ENCODE data around the gene ADAMTS12. TPM values are rescaled to one million over a fixed set of nuclear protein-coding genes. Genes with fewer than 3 reads are reported as not detected.

The ADAMTS12 gene
- total RNA-seq, 3 donors from 2014 or later: 0.69 to 2.9 (median 0.72) TPM

- intact Hi-C loops (cut with DNase I, micrococcal nuclease): no loop called here
- Histone ChIP-seq H3K4me1 (ENCODE audit: low read depth) (no peaks in the 10 kb centered on the region), H3K36me3 (ENCODE audit: low read depth) (no peaks in the 10 kb centered on the region), H3K4me3 (no peak overlapping the region), H3K9me3 (no peaks in the 10 kb centered on the region)
- TF ChIP-seq, protein P1, sequence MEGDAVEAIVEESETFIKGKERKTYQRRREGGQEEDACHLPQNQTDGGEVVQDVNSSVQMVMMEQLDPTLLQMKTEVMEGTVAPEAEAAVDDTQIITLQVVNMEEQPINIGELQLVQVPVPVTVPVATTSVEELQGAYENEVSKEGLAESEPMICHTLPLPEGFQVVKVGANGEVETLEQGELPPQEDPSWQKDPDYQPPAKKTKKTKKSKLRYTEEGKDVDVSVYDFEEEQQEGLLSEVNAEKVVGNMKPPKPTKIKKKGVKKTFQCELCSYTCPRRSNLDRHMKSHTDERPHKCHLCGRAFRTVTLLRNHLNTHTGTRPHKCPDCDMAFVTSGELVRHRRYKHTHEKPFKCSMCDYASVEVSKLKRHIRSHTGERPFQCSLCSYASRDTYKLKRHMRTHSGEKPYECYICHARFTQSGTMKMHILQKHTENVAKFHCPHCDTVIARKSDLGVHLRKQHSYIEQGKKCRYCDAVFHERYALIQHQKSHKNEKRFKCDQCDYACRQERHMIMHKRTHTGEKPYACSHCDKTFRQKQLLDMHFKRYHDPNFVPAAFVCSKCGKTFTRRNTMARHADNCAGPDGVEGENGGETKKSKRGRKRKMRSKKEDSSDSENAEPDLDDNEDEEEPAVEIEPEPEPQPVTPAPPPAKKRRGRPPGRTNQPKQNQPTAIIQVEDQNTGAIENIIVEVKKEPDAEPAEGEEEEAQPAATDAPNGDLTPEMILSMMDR (IDR thresholded peaks at IDR 0.05): no peak
- ATAC-seq (no peak), DNase-seq (no peak)
Observed at GRCh38 chr5:33801292-33801691, 90.5 kb downstream of the ADAMTS12 start.

GRCh38 chr5:33800241-33800950 lies 91.4 kb downstream of the ADAMTS12 start:
- ATAC-seq (no peak), DNase-seq (no peak)
- Histone ChIP-seq H3K4me1 (ENCODE audit: low read depth) (no peaks in the 10 kb centered on the region), H3K36me3 (ENCODE audit: low read depth) (no peaks in the 10 kb centered on the region), H3K4me3 (no peak overlapping the region), H3K9me3 (no peaks in the 10 kb centered on the region)
- TF ChIP-seq, protein P1 (IDR thresholded peaks at IDR 0.05): no peak
- intact Hi-C loops (cut with DNase I, micrococcal nuclease): no loop called here

- TF ChIP-seq, protein P1 (IDR thresholded peaks at IDR 0.05): no peak
- H3K36me3 ChIP-seq (ENCODE audit: low read depth): no peaks in the 10 kb centered on the region
- intact Hi-C loops (cut with DNase I, micrococcal nuclease): no loop called here
- H3K9me3 ChIP-seq: no peaks in the 10 kb centered on the region
- ATAC-seq (no peak), DNase-seq (no peak)
- H3K4me3 ChIP-seq: no peak overlapping the region
- no peaks in the 10 kb centered on the region for H3K4me1 ChIP-seq (ENCODE audit: low read depth)
Observed at GRCh38 chr5:33795496-33795895, 96.3 kb downstream of the ADAMTS12 start.

- H3K36me3 ChIP-seq (ENCODE audit: low read depth): no peaks in the 10 kb centered on the region
Observed at GRCh38 chr5:33794550-33795181, 97.1 kb downstream of the ADAMTS12 start.

DNA sequence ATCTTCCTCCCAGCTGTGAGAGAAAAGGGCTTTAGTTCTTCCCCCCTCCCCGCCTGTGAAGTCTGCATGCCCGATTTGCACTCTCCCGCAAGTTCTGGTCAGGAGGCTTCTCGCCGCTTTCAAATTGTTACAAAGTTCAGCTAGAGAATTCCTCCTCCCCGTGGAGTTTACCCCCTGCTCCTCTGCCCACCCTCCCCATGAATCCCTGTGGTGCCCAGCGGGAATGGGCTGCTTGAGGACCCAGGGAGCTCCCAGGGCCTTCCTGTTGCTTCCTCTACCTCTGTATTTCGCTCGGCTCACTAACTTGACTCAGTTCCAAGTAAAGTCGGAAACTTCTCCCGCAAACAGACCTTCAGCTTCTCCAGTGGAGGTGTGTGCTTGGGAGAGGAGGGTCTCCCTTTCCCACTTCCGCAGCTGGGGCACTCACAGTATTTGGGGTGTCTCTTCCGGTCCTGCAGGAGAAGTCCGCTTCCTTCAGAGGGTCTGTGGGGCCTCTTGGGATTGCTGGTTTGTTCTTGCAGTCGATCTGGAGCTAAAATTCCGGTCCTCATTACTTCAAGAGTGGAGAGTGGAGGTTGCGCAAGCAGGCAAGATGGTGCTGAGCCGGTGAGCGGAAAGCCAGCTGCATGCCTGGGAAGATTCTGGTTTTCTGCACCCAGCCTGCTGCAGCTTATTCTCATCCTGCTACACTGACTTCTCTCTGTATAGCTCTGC lies 97.8 kb downstream of the ADAMTS12 start:
- intact Hi-C loops (cut with DNase I, micrococcal nuclease): no loop called here
- TF ChIP-seq, protein P1 (IDR thresholded peaks at IDR 0.05): no peak
- Histone ChIP-seq H3K4me3 (no peak overlapping the region), H3K36me3 (ENCODE audit: low read depth) (no peaks in the 10 kb centered on the region), H3K9me3 (no peaks in the 10 kb centered on the region), H3K4me1 (ENCODE audit: low read depth) (no peaks in the 10 kb centered on the region)
- no peak for ATAC-seq
- DNase-seq: no peak

More at GRCh38 chr5:33794550-33795181, 97.1 kb downstream of the ADAMTS12 start:
- no peaks in the 10 kb centered on the region for H3K4me1 ChIP-seq (ENCODE audit: low read depth)
- H3K9me3 ChIP-seq: no peaks in the 10 kb centered on the region
- ATAC-seq: no peak
- TF ChIP-seq, protein P1 (IDR thresholded peaks at IDR 0.05): no peak
- no peak overlapping the region for H3K4me3 ChIP-seq
- DNase-seq: no peak
- intact Hi-C loops (cut with DNase I, micrococcal nuclease): no loop called here
